Measurements from ENCODE around the gene CHAC1. TPM values are rescaled to one million over a fixed set of nuclear protein-coding genes. Genes with fewer than 3 reads are reported as not detected.
A peak's percentile ranks its signal among the peaks of the same experiment; 100 is the strongest.

The CHAC1 gene
- total and polyA plus RNA-seq, 7 donors, result 3.7 to 243 (median 49.0) TPM

DNA sequence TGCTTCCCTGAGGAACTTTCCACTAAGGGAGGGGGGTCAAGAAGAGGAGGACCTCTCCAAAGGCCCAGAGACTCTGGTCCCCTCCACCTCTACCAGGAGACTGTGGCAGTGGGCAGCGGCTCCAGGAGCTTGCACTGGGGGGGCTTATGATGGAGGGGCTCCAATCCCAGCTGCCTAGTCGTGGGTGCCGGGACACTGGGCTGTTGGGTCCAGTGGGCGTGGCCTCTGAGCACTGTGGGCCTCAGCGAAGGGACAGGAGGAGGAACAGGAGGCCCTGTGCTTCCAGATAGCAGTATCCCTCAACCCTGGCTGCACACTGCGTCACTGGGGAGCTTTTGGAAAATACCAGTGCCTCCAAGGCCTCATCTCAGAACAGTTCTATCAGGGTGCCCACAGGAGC, 37.6 kb upstream of the CHAC1 start:
- intact Hi-C loops (cut with DNase I), result no loop called here
- Histone ChIP-seq H3K4me1 (no peaks in the 10 kb centered on the region), H3K9me3 (no peaks in the 10 kb centered on the region), H3K36me3 (ENCODE audit: insufficient read depth in 1 of 2, low read depth in 1 of 2) (no peaks in the 10 kb centered on the region), H3K27ac (peak overlapping the region; percentile 30), H3K27me3 (ENCODE audit: insufficient read depth in 3 of 3, low read length in 2 of 3) (no peaks in the 10 kb centered on the region), H3K4me3 (no peak overlapping the region)
- ATAC-seq (no peak), DNase-seq (no peak)
- 67 to 78% (median 68%) methylated on average over 6 of the region's 6 CpGs for WGBS, 3 donors
- TF ChIP-seq, protein P1, sequence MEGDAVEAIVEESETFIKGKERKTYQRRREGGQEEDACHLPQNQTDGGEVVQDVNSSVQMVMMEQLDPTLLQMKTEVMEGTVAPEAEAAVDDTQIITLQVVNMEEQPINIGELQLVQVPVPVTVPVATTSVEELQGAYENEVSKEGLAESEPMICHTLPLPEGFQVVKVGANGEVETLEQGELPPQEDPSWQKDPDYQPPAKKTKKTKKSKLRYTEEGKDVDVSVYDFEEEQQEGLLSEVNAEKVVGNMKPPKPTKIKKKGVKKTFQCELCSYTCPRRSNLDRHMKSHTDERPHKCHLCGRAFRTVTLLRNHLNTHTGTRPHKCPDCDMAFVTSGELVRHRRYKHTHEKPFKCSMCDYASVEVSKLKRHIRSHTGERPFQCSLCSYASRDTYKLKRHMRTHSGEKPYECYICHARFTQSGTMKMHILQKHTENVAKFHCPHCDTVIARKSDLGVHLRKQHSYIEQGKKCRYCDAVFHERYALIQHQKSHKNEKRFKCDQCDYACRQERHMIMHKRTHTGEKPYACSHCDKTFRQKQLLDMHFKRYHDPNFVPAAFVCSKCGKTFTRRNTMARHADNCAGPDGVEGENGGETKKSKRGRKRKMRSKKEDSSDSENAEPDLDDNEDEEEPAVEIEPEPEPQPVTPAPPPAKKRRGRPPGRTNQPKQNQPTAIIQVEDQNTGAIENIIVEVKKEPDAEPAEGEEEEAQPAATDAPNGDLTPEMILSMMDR (IDR thresholded peaks at IDR 0.05), result no peak

DNA sequence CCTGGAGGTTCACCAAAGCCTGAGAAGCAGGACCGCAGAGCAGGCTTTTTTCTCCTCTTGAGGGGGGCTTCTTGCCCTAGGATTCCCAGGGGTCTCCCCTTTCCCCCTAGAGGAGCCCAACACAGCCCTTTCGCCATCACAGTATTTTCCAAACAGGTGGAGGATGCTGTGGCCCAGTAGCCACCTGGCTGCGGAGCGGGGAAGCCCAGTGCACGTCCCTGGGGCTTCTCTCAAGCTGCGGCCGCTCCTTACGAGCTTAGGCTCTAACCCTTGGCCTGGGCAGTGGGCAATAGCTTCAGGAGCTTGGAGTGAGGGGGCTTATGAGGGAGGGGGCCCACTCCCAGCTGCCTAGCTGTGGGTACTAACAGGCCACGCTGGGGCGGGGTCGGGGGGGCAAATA, 35.7 kb upstream of the CHAC1 start:
- H3K36me3 ChIP-seq (ENCODE audit: insufficient read depth in 1 of 2, low read depth in 1 of 2), result no peaks in the 10 kb centered on the region

DNA sequence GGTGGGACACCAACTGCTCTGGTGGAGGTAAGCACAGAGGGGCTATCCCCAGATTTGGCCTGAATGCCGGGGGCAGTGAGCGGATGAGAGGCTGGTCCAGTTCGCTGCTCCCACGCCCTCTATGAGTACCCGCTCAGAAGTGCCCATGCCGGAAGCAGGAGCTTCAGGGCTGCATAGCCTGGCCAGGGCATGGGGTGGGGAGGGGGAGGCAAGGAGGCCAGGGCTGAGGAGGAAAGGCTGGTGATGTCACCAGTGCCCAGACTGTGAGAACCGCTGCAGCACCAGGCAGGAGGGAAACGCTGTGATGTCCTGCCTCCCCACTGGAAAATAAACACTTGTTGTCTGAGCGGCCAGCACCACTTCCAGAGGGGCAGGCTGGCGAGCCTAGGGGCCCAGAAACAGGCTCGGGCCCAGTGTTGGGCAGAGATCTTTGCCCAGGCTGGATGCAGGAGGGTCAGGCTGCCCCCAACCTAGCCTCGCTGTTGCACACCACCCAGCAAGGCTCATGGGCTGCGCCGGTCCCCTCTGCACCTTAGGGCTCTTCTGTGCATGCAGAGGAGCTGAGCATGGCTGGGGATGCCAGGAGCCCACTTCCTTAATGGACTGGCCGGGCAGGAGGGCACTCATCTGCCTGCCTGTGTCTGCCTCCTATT, 35.0 kb upstream of the CHAC1 start:
- DNase-seq, result no peak
- Histone ChIP-seq H3K4me1 (peaks cover 4% of the 10 kb centered on the region), H3K27me3 (ENCODE audit: insufficient read depth in 3 of 3, low read length in 2 of 3) (no peaks in the 10 kb centered on the region), H3K9me3 (no peaks in the 10 kb centered on the region), H3K4me3 (peak overlapping the region; percentile 45), H3K27ac (peak overlapping the region; percentile 60), H3K36me3 (ENCODE audit: insufficient read depth in 1 of 2, low read depth in 1 of 2) (no peaks in the 10 kb centered on the region)
- TF ChIP-seq, protein P1 (IDR thresholded peaks at IDR 0.05), result no peak
- 68 to 78% (median 74%) methylated on average over 15 of the region's 15 CpGs for WGBS, 3 donors
- ATAC-seq, result peak in 1 of 4 donors; percentile 20
- intact Hi-C loops (cut with DNase I), result no loop called here

More for the DNA sequence above, 35.7 kb upstream of the CHAC1 start:
- H3K27ac ChIP-seq, result peak overlapping the region; percentile 60
- DNase-seq, result no peak
- ATAC-seq, result no peak
- no peaks in the 10 kb centered on the region for H3K9me3 ChIP-seq
- intact Hi-C loops (cut with DNase I), result no loop called here
- no peaks in the 10 kb centered on the region for H3K4me1 ChIP-seq
- TF ChIP-seq, protein P1 (IDR thresholded peaks at IDR 0.05), result no peak
- H3K4me3 ChIP-seq, result peak overlapping the region; percentile 45
- no peaks in the 10 kb centered on the region for H3K27me3 ChIP-seq (ENCODE audit: insufficient read depth in 3 of 3, low read length in 2 of 3)
- WGBS, 3 donors, result 63 to 72% (median 66%) methylated on average over 11 of the region's 11 CpGs

DNA sequence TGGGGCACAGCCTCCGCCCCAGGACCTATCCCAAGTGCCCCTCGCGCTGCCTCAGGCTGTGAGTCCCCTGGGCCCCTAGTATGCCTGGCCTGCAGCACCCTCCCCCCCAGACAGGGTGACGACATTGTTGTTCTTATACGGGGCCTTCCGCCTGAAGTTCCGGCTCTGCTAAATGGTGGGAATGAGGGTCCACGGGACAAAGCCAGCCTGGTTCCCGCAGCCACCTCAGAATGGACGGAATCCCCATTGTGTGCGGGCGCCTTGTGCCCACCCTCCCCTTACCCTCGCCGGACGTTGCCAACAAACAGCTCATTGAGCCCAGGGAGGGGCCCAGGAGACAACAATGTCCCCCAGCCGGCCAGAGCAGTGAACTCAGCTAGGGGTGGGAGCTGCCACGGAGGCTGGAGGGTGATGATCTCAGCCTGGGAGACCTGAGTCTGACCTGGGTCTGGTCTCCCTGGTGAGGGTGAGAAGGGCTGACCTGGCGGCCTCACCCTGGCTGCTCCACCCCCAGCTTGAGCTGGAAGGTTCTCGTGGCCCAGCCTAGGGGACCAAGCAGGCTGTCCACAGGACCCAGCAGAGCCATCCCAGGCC, 34.4 kb upstream of the CHAC1 start:
- no peaks in the 10 kb centered on the region for H3K27me3 ChIP-seq (ENCODE audit: insufficient read depth in 3 of 3, low read length in 2 of 3)
- H3K9me3 ChIP-seq, result no peaks in the 10 kb centered on the region
- no peaks in the 10 kb centered on the region for H3K36me3 ChIP-seq (ENCODE audit: insufficient read depth in 1 of 2, low read depth in 1 of 2)
- ATAC-seq (peak in 1 of 4 donors; percentile 21), DNase-seq (no peak)
- H3K4me3 ChIP-seq, result peak overlapping the region; percentile 45
- peaks cover 10% of the 10 kb centered on the region for H3K4me1 ChIP-seq
- intact Hi-C loops (cut with DNase I), result no loop called here
- WGBS, 3 donors, result 56 to 79% (median 72%) methylated on average over 19 of the region's 19 CpGs
- peak overlapping the region; percentile 60 for H3K27ac ChIP-seq
- TF ChIP-seq, protein P1 (IDR thresholded peaks at IDR 0.05), result no peak

Data from psoas muscle (tissue), 8 donors.